PC-3 (cell line): ENCODE measurements around the gene ZYX. TPM values are rescaled to one million over a fixed set of nuclear protein-coding genes. Genes with fewer than 3 reads are reported as not detected.
A peak's percentile ranks its signal among the peaks of the same experiment; 100 is the strongest.

Experiments
- ATAC-seq: fragments of 200-7000 bp; cut with Tn5 transposase; 2 replicates; pipeline ENCODE4 v1.9.1; 2020; ENCODE audit warnings: mild to moderate bottlenecking, moderate library complexity
- BruUV-seq: library from RNA; stranded (reverse); fragments of 400-500 nt; replicated peaks from 2 replicates; lab custom pipeline; 2021; lab: Mats Ljungman, UMichigan
- CTCF ChIA-PET: fragments of 300-600 bp; sonication (Branson Sonifier 250); formaldehyde crosslinking; loops from one replicate; lab custom pipeline; 2022; ENCODE audit warnings: antibody characterized with exemption; lab: Charles Lee
- POLR2A ChIA-PET: fragments of 300-600 bp; sonication (Branson Sonifier 250); formaldehyde crosslinking; loops from one replicate; lab custom pipeline; 2022; ENCODE audit warnings: antibody characterized with exemption; ENCODE audit not compliant: unreplicated experiment; lab: Charles Lee
- DNase-seq: peaks from one replicate; pipeline ENCODE4 v3.0.0-alpha.2; 2015
- H2AFZ ChIP-seq: fragments of 300-600 bp; sonication (generic); 2 replicates; pipeline ENCODE4 v1.6.0; 2016; ENCODE audit warnings: antibody characterized with exemption, low read length
- H3F3A ChIP-seq: fragments of 300-600 bp; sonication (generic); one replicate; pipeline ENCODE4 v1.6.0; 2017; ENCODE audit warnings: antibody characterized with exemption, low read length, control low read depth, mild to moderate bottlenecking; ENCODE audit not compliant: unreplicated experiment
- H3K27ac ChIP-seq: fragments of 300-600 bp; sonication (generic); 2 replicates; pipeline ENCODE4 v1.5.1; 2016; ENCODE audit warnings: mild to moderate bottlenecking, low read length
- H3K27me3 ChIP-seq: fragments of 300-600 bp; sonication (generic); 2 replicates; pipeline ENCODE4 v1.6.1; 2016; ENCODE audit warnings: low read length, mixed read lengths
- H3K36me3 ChIP-seq: fragments of 300-600 bp; sonication (generic); 2 replicates; pipeline ENCODE4 v1.6.1; 2016; ENCODE audit warnings: low read depth, mixed run types, low read length, mixed read lengths
- H3K4me1 ChIP-seq: fragments of 300-600 bp; sonication (generic); 2 replicates; pipeline ENCODE4 v1.5.1; 2016; ENCODE audit warnings: low read length; ENCODE audit not compliant: insufficient read depth
- H3K4me2 ChIP-seq: fragments of 300-600 bp; sonication (generic); 2 replicates; pipeline ENCODE4 v1.6.0; 2016; ENCODE audit warnings: low read length
- H3K4me3 ChIP-seq: fragments of 300-600 bp; sonication (generic); 2 replicates; pipeline ENCODE4 v1.5.1; 2016; ENCODE audit warnings: mild to moderate bottlenecking, low read length, mixed read lengths
- H3K79me2 ChIP-seq: fragments of 300-600 bp; sonication (generic); 2 replicates; pipeline ENCODE4 v1.6.1; 2017; ENCODE audit warnings: low read length, mixed read lengths
- H3K9ac ChIP-seq: fragments of 300-600 bp; sonication (generic); 2 replicates; pipeline ENCODE4 v1.6.0; 2016; ENCODE audit warnings: mild to moderate bottlenecking, low read length
- H3K9me2 ChIP-seq: fragments of 300-600 bp; sonication (generic); replicated peaks from 2 replicates; pipeline ENCODE4 v1.6.1; 2016; ENCODE audit warnings: mixed run types, low read length, mixed read lengths
- H3K9me3 ChIP-seq: fragments of 300-600 bp; sonication (generic); 2 replicates; pipeline ENCODE4 v1.6.1; 2016; ENCODE audit warnings: low read length, mixed read lengths
- H4K20me1 ChIP-seq: fragments of 300-600 bp; sonication (generic); 2 replicates; pipeline ENCODE4 v1.6.1; 2016; ENCODE audit warnings: low read length, mixed read lengths
- EZH2phosphoT487 ChIP-seq: fragments of 300-600 bp; sonication (generic); IDR thresholded peaks from 2 replicates; pipeline ENCODE4 v1.6.1; 2018; ENCODE audit warnings: mild to moderate bottlenecking, antibody characterized with exemption, low read length, borderline replicate concordance
- intact Hi-C: fragments of 100-400 bp; cut with micrococcal nuclease; formaldehyde crosslinking; loops from 2 replicates; pipeline ENCODE4 v1.9.0; 2023
- total RNA-seq: library from RNA; depleted of rRNA; stranded (reverse); fragments of >200 nt; gene quantifications from 2 replicates; pipeline ENCODE4 v1.2.3, GENCODE V29; 2014
- TF ChIP-seq, protein P1 (sequence below): fragments of 300-600 bp; sonication (generic); conservative IDR thresholded peaks from 2 replicates; pipeline ENCODE4 v1.5.1; 2017; ENCODE audit warnings: antibody characterized with exemption, low read depth, mild to moderate bottlenecking, low read length

The ZYX gene
- total RNA-seq, 1 experiment from 2014 or later, result 108 TPM

- no peaks in the 10 kb centered on the region for H3K9me2 ChIP-seq
- DNase-seq, result peak; percentile 79
- H3K9ac ChIP-seq, result peak overlapping the region; percentile 94
- BruUV-seq, result no TSS peak
- H3K27me3 ChIP-seq, result no peaks in the 10 kb centered on the region
- peaks cover 34% of the 10 kb centered on the region for H4K20me1 ChIP-seq
- H3K4me1 ChIP-seq, result peaks cover 55% of the 10 kb centered on the region
- intact Hi-C loops, result loop anchor here (1.0 to 5.0 kb wide), 5 partner anchors 37 to 139 kb away; no protein-coding TSS in a partner anchor
- peak; percentile 34 for ATAC-seq
- POLR2A ChIA-PET, result interaction anchor here (1.6 kb wide), 1 partner anchor 49 kb away, joined by 14 read pairs; no protein-coding TSS in a partner anchor
- H3K79me2 ChIP-seq, result peaks cover 65% of the 10 kb centered on the region
- peaks cover 10% of the 10 kb centered on the region; the same call in 1 of the 2 replicates for H3K36me3 ChIP-seq
- peak overlapping the region; percentile 94 for H2AFZ ChIP-seq
- H3K4me3 ChIP-seq, result peak overlapping the region; percentile 96
- CTCF ChIA-PET, result interaction anchor here (0.6 to 1.2 kb wide), 9 partner anchors 8 to 141 kb away, joined by 4 to 12 read pairs (median 5); no protein-coding TSS in a partner anchor
- no peaks in the 10 kb centered on the region for H3F3A ChIP-seq
- no peaks in the 10 kb centered on the region for H3K9me3 ChIP-seq
- peak overlapping the region; percentile 100 for H3K4me2 ChIP-seq
- peak overlapping the region; percentile 95 for H3K27ac ChIP-seq
- TF ChIP-seq EZH2phosphoT487, result no peak
- TF ChIP-seq, protein P1, sequence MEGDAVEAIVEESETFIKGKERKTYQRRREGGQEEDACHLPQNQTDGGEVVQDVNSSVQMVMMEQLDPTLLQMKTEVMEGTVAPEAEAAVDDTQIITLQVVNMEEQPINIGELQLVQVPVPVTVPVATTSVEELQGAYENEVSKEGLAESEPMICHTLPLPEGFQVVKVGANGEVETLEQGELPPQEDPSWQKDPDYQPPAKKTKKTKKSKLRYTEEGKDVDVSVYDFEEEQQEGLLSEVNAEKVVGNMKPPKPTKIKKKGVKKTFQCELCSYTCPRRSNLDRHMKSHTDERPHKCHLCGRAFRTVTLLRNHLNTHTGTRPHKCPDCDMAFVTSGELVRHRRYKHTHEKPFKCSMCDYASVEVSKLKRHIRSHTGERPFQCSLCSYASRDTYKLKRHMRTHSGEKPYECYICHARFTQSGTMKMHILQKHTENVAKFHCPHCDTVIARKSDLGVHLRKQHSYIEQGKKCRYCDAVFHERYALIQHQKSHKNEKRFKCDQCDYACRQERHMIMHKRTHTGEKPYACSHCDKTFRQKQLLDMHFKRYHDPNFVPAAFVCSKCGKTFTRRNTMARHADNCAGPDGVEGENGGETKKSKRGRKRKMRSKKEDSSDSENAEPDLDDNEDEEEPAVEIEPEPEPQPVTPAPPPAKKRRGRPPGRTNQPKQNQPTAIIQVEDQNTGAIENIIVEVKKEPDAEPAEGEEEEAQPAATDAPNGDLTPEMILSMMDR, result peak; percentile 87
These were observed 892 bp upstream of the ZYX start for GRCh38 chr7:143380260-143380645.

DNA sequence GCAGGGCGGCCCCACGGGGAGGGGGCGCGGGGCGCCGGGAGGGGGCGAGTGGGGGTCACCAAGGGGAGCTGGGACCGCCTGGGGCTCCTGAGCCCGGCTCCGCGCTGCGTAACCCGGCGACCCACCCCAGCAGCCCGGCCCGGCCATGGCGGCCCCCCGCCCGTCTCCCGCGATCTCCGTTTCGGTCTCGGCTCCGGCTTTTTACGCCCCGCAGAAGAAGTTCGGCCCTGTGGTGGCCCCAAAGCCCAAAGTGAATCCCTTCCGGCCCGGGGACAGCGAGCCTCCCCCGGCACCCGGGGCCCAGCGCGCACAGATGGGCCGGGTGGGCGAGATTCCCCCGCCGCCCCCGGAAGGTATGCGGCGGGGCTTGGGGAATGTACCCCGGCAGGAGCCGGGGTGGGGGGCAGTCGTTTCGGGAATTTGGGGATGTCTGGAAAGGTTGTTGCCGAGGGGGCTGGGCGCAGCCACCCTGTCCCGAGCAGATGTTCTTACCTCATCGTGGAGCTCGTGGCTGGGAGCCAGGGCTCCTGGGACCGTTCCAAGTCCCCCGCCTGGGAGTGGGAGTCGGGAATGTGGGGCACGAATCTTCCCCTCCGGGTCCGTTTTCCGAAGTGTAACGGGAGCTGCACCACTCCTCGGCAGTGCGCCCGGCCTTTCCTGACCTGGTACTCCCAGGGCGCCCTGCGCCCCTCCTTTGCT, 431 bp downstream of the ZYX start:
- Histone ChIP-seq H3K9me3 (no peaks in the 10 kb centered on the region), H3F3A (no peaks in the 10 kb centered on the region), H3K4me2 (peak overlapping the region; percentile 100), H3K4me1 (peaks cover 49% of the 10 kb centered on the region), H3K4me3 (peak overlapping the region; percentile 96), H3K27ac (peak overlapping the region; percentile 95), H3K9ac (peak overlapping the region; percentile 94), H3K9me2 (no peaks in the 10 kb centered on the region), H3K36me3 (peaks cover 11% of the 10 kb centered on the region; the same call in 1 of the 2 replicates), H4K20me1 (peaks cover 43% of the 10 kb centered on the region), H2AFZ (peak overlapping the region; percentile 94; the same call in 1 of the 2 replicates), H3K27me3 (no peaks in the 10 kb centered on the region), H3K79me2 (peaks cover 77% of the 10 kb centered on the region)
- BruUV-seq, result no TSS peak
- ATAC-seq, result peak; percentile 0; the same call in 1 of the 2 replicates
- peak; percentile 62 for DNase-seq
- TF ChIP-seq, protein P1, result no peak
- TF ChIP-seq EZH2phosphoT487, result no peak
- ChIA-PET CTCF (no interaction called here), POLR2A (no interaction called here)
- intact Hi-C loops, result loop anchor here (2.0 to 5.0 kb wide), 3 partner anchors 36 to 141 kb away; no protein-coding TSS in a partner anchor
